ENCODE results near the gene S1PR5.

GRCh38 chr19:10523135-10523636 lies 5.9 kb upstream of the S1PR5 start:
- TF ChIP-seq, protein P1, sequence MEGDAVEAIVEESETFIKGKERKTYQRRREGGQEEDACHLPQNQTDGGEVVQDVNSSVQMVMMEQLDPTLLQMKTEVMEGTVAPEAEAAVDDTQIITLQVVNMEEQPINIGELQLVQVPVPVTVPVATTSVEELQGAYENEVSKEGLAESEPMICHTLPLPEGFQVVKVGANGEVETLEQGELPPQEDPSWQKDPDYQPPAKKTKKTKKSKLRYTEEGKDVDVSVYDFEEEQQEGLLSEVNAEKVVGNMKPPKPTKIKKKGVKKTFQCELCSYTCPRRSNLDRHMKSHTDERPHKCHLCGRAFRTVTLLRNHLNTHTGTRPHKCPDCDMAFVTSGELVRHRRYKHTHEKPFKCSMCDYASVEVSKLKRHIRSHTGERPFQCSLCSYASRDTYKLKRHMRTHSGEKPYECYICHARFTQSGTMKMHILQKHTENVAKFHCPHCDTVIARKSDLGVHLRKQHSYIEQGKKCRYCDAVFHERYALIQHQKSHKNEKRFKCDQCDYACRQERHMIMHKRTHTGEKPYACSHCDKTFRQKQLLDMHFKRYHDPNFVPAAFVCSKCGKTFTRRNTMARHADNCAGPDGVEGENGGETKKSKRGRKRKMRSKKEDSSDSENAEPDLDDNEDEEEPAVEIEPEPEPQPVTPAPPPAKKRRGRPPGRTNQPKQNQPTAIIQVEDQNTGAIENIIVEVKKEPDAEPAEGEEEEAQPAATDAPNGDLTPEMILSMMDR (IDR thresholded peaks at IDR 0.05; ENCODE audit: low read depth, low read length, missing input control) = no peak
- TF ChIP-seq, protein P2, sequence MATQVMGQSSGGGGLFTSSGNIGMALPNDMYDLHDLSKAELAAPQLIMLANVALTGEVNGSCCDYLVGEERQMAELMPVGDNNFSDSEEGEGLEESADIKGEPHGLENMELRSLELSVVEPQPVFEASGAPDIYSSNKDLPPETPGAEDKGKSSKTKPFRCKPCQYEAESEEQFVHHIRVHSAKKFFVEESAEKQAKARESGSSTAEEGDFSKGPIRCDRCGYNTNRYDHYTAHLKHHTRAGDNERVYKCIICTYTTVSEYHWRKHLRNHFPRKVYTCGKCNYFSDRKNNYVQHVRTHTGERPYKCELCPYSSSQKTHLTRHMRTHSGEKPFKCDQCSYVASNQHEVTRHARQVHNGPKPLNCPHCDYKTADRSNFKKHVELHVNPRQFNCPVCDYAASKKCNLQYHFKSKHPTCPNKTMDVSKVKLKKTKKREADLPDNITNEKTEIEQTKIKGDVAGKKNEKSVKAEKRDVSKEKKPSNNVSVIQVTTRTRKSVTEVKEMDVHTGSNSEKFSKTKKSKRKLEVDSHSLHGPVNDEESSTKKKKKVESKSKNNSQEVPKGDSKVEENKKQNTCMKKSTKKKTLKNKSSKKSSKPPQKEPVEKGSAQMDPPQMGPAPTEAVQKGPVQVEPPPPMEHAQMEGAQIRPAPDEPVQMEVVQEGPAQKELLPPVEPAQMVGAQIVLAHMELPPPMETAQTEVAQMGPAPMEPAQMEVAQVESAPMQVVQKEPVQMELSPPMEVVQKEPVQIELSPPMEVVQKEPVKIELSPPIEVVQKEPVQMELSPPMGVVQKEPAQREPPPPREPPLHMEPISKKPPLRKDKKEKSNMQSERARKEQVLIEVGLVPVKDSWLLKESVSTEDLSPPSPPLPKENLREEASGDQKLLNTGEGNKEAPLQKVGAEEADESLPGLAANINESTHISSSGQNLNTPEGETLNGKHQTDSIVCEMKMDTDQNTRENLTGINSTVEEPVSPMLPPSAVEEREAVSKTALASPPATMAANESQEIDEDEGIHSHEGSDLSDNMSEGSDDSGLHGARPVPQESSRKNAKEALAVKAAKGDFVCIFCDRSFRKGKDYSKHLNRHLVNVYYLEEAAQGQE (IDR thresholded peaks at IDR 0.05) = no peak
- TF ChIP-seq HNF4A (conservative IDR thresholded peaks at IDR 0.05) = no peak
- TF ChIP-seq, protein P3, sequence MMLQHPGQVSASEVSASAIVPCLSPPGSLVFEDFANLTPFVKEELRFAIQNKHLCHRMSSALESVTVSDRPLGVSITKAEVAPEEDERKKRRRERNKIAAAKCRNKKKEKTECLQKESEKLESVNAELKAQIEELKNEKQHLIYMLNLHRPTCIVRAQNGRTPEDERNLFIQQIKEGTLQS (IDR thresholded peaks at IDR 0.05) = no peak
- no peak for TF ChIP-seq TAF1 (conservative IDR thresholded peaks at IDR 0.05)

Data from liver (tissue), 3 donors.